ENCODE results near the gene CLEC16A.

Gene CLEC16A

GRCh38 chr16:11085916-11086315 lies 141.6 kb downstream of the CLEC16A start:
- Histone ChIP-seq H3K27me3 (ENCODE audit: insufficient read depth, low read length) (no peaks in the 10 kb centered on the region), H3K9ac (ENCODE audit: low read depth, low read length) (no peak overlapping the region), H3K4me1 (ENCODE audit: insufficient read depth, low read length) (peaks cover 6% of the 10 kb centered on the region; the same call in 1 of the 2 replicates), H3K9me3 (ENCODE audit: insufficient read depth, low read depth, low read length) (no peaks in the 10 kb centered on the region), H3K36me3 (ENCODE audit: insufficient read depth, low read depth, low read length) (no peaks in the 10 kb centered on the region), H3K4me3 (ENCODE audit: low read length) (no peak overlapping the region), H3K27ac (ENCODE audit: low read length) (no peak overlapping the region)

GRCh38 chr16:11087691-11088073 lies 143.3 kb downstream of the CLEC16A start:
- Histone ChIP-seq H3K4me1 (ENCODE audit: insufficient read depth, low read length) (peaks cover 6% of the 10 kb centered on the region; the same call in 1 of the 2 replicates), H3K9me3 (ENCODE audit: insufficient read depth, low read depth, low read length) (no peaks in the 10 kb centered on the region), H3K27me3 (ENCODE audit: insufficient read depth, low read length) (no peaks in the 10 kb centered on the region), H3K36me3 (ENCODE audit: insufficient read depth, low read depth, low read length) (no peaks in the 10 kb centered on the region), H3K9ac (ENCODE audit: low read depth, low read length) (no peak overlapping the region; the same call in 1 of the 2 replicates), H3K4me3 (ENCODE audit: low read length) (no peak overlapping the region), H3K27ac (ENCODE audit: low read length) (no peak overlapping the region)

GRCh38 chr16:11088074-11088730 lies 143.8 kb downstream of the CLEC16A start:
- H3K9ac ChIP-seq (ENCODE audit: low read depth, low read length), result no peak overlapping the region
- H3K9me3 ChIP-seq (ENCODE audit: insufficient read depth, low read depth, low read length), result no peaks in the 10 kb centered on the region
- H3K4me1 ChIP-seq (ENCODE audit: insufficient read depth, low read length), result peaks cover 6% of the 10 kb centered on the region; the same call in 1 of the 2 replicates
- no peak overlapping the region for H3K27ac ChIP-seq (ENCODE audit: low read length)
- H3K36me3 ChIP-seq (ENCODE audit: insufficient read depth, low read depth, low read length), result no peaks in the 10 kb centered on the region
- H3K27me3 ChIP-seq (ENCODE audit: insufficient read depth, low read length), result no peaks in the 10 kb centered on the region
- H3K4me3 ChIP-seq (ENCODE audit: low read length), result no peak overlapping the region

GRCh38 chr16:11088831-11089230 lies 144.5 kb downstream of the CLEC16A start:
- H3K27ac ChIP-seq (ENCODE audit: low read length), result no peak overlapping the region
- H3K9ac ChIP-seq (ENCODE audit: low read depth, low read length), result no peak overlapping the region
- H3K27me3 ChIP-seq (ENCODE audit: insufficient read depth, low read length), result no peaks in the 10 kb centered on the region
- H3K36me3 ChIP-seq (ENCODE audit: insufficient read depth, low read depth, low read length), result no peaks in the 10 kb centered on the region
- H3K4me1 ChIP-seq (ENCODE audit: insufficient read depth, low read length), result peaks cover 6% of the 10 kb centered on the region; the same call in 1 of the 2 replicates
- no peaks in the 10 kb centered on the region for H3K9me3 ChIP-seq (ENCODE audit: insufficient read depth, low read depth, low read length)
- no peak overlapping the region for H3K4me3 ChIP-seq (ENCODE audit: low read length)

- no peaks in the 10 kb centered on the region for H3K27me3 ChIP-seq (ENCODE audit: insufficient read depth, low read length)
- no peak overlapping the region for H3K4me3 ChIP-seq (ENCODE audit: low read length)
- H3K4me1 ChIP-seq (ENCODE audit: insufficient read depth, low read length), result peaks cover 6% of the 10 kb centered on the region; the same call in 1 of the 2 replicates
- H3K9me3 ChIP-seq (ENCODE audit: insufficient read depth, low read depth, low read length), result no peaks in the 10 kb centered on the region
- H3K9ac ChIP-seq (ENCODE audit: low read depth, low read length), result no peak overlapping the region
- no peaks in the 10 kb centered on the region for H3K36me3 ChIP-seq (ENCODE audit: insufficient read depth, low read depth, low read length)
- H3K27ac ChIP-seq (ENCODE audit: low read length), result no peak overlapping the region
These were observed 145.2 kb downstream of the CLEC16A start for GRCh38 chr16:11089504-11090124.

GRCh38 chr16:11090232-11090631 lies 145.9 kb downstream of the CLEC16A start:
- Histone ChIP-seq H3K36me3 (ENCODE audit: insufficient read depth, low read depth, low read length) (no peaks in the 10 kb centered on the region), H3K27ac (ENCODE audit: low read length) (no peak overlapping the region), H3K4me1 (ENCODE audit: insufficient read depth, low read length) (peaks cover 6% of the 10 kb centered on the region; the same call in 1 of the 2 replicates), H3K27me3 (ENCODE audit: insufficient read depth, low read length) (no peaks in the 10 kb centered on the region), H3K9me3 (ENCODE audit: insufficient read depth, low read depth, low read length) (no peaks in the 10 kb centered on the region), H3K9ac (ENCODE audit: low read depth, low read length) (no peak overlapping the region), H3K4me3 (ENCODE audit: low read length) (no peak overlapping the region)

- Histone ChIP-seq H3K27me3 (ENCODE audit: insufficient read depth, low read length) (no peaks in the 10 kb centered on the region), H3K27ac (ENCODE audit: low read length) (no peak overlapping the region), H3K9me3 (ENCODE audit: insufficient read depth, low read depth, low read length) (no peaks in the 10 kb centered on the region), H3K9ac (ENCODE audit: low read depth, low read length) (no peak overlapping the region), H3K36me3 (ENCODE audit: insufficient read depth, low read depth, low read length) (no peaks in the 10 kb centered on the region), H3K4me1 (ENCODE audit: insufficient read depth, low read length) (peaks cover 6% of the 10 kb centered on the region; the same call in 1 of the 2 replicates), H3K4me3 (ENCODE audit: low read length) (no peak overlapping the region)
These were observed 146.8 kb downstream of the CLEC16A start for GRCh38 chr16:11091021-11091785.

GRCh38 chr16:11092788-11093571 lies 148.6 kb downstream of the CLEC16A start:
- no peak overlapping the region for H3K27ac ChIP-seq (ENCODE audit: low read length)
- H3K9ac ChIP-seq (ENCODE audit: low read depth, low read length), result no peak overlapping the region

GRCh38 chr16:11093572-11094074 lies 149.3 kb downstream of the CLEC16A start:
- Histone ChIP-seq H3K9ac (ENCODE audit: low read depth, low read length) (no peak overlapping the region), H3K4me3 (ENCODE audit: low read length) (no peak overlapping the region), H3K9me3 (ENCODE audit: insufficient read depth, low read depth, low read length) (no peaks in the 10 kb centered on the region), H3K27ac (ENCODE audit: low read length) (no peak overlapping the region), H3K36me3 (ENCODE audit: insufficient read depth, low read depth, low read length) (no peaks in the 10 kb centered on the region), H3K27me3 (ENCODE audit: insufficient read depth, low read length) (no peaks in the 10 kb centered on the region), H3K4me1 (ENCODE audit: insufficient read depth, low read length) (no peaks in the 10 kb centered on the region)

More at GRCh38 chr16:11092788-11093571, 148.6 kb downstream of the CLEC16A start:
- Histone ChIP-seq H3K4me1 (ENCODE audit: insufficient read depth, low read length) (peaks cover under 1% of the 10 kb centered on the region; the same call in 1 of the 2 replicates), H3K4me3 (ENCODE audit: low read length) (no peak overlapping the region), H3K27me3 (ENCODE audit: insufficient read depth, low read length) (no peaks in the 10 kb centered on the region), H3K9me3 (ENCODE audit: insufficient read depth, low read depth, low read length) (no peaks in the 10 kb centered on the region), H3K36me3 (ENCODE audit: insufficient read depth, low read depth, low read length) (no peaks in the 10 kb centered on the region)

DNA sequence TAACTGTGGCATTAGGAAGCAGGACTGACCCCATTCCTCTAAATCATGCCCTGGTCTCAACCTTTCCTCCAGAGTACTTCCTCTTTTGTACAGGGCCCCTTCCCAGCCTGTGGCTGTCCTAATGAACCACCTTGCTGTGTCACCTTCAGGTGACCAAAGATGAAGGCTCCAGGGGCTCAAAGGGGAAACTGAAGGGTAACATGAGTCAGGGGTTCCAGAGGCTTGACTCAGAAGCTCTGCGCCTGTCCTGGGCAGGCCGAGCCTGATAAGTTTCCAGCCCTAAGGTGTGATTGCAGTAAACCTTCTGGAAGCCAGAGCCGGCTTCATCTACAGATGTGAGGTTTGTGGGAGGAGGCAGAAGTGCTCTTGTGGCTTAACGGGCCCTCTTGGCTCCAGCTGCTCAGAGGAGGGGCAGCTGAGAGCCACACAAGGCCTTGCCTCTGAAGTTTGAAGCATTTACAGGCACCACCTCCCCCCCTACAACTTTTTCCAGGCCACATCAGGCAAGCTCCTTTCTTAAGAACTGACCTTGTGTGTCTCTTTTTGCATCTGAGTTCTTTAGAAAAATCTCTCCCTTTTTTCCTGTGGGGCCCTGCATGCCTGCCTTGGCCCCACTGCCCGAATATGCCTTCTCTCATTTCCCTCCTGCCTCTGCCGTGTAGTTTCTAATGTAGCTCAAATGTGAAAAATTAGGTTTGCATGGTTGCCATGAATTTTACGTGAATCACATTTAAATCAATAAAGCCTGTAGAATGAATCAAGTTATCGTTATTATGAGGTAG lies 149.9 kb downstream of the CLEC16A start:
- no peak overlapping the region for H3K4me3 ChIP-seq (ENCODE audit: low read length)
- H3K27me3 ChIP-seq (ENCODE audit: insufficient read depth, low read length), result no peaks in the 10 kb centered on the region
- no peaks in the 10 kb centered on the region for H3K9me3 ChIP-seq (ENCODE audit: insufficient read depth, low read depth, low read length)
- H3K36me3 ChIP-seq (ENCODE audit: insufficient read depth, low read depth, low read length), result no peaks in the 10 kb centered on the region
- H3K4me1 ChIP-seq (ENCODE audit: insufficient read depth, low read length), result no peaks in the 10 kb centered on the region
- no peak overlapping the region for H3K9ac ChIP-seq (ENCODE audit: low read depth, low read length)
- no peak overlapping the region for H3K27ac ChIP-seq (ENCODE audit: low read length)
